GM12875 (cell line): ENCODE data around the gene SHROOM2.
"Not testable (repeated sequence)": the region's sequence is repeated elsewhere in the genome, so short reads cannot be mapped to it uniquely, and the experiment has no call there.

ENCODE experiments used
- H3K4me3 ChIP-seq: one replicate; pipeline ENCODE4 v1.5.1; 2011; ENCODE audit warnings: low read depth, low read length, control low read depth
- CTCF ChIP-seq: IDR thresholded peaks from 2 replicates; pipeline ENCODE4 v1.5.1; 2011; ENCODE audit warnings: low read depth, mild to moderate bottlenecking, control low read depth, inconsistent platforms, low read length, moderate library complexity, borderline replicate concordance; ENCODE audit not compliant: insufficient read depth

Gene SHROOM2

GRCh38 chrX:9794495-9794894 is 8.3 kb downstream of the SHROOM2 start:
- H3K4me3 ChIP-seq: no peak overlapping the region
- no peak for TF ChIP-seq CTCF

- no peak overlapping the region for H3K4me3 ChIP-seq
- no peak for TF ChIP-seq CTCF
Measured at GRCh38 chrX:9797384-9798360, 11.4 kb downstream of the SHROOM2 start.

GRCh38 chrX:9802737-9803136 is 16.5 kb downstream of the SHROOM2 start:
- no peak for TF ChIP-seq CTCF
- H3K4me3 ChIP-seq: no peak overlapping the region

GRCh38 chrX:9804444-9804843 is 18.2 kb downstream of the SHROOM2 start:
- TF ChIP-seq CTCF: no peak
- no peak overlapping the region for H3K4me3 ChIP-seq

GRCh38 chrX:9805956-9806355 is 19.7 kb downstream of the SHROOM2 start:
- no peak overlapping the region for H3K4me3 ChIP-seq
- no peak for TF ChIP-seq CTCF

GRCh38 chrX:9807355-9808182 is 21.3 kb downstream of the SHROOM2 start:
- no peak for TF ChIP-seq CTCF

GRCh38 chrX:9809876-9810275 is 23.6 kb downstream of the SHROOM2 start:
- H3K4me3 ChIP-seq: not testable (repeated sequence)

More at GRCh38 chrX:9807355-9808182, 21.3 kb downstream of the SHROOM2 start:
- H3K4me3 ChIP-seq: no peak overlapping the region

GRCh38 chrX:9811086-9811485 is 24.9 kb downstream of the SHROOM2 start:
- not testable (repeated sequence) for H3K4me3 ChIP-seq
